Measurements from ENCODE around the gene GATA6.

The GATA6 gene

DNA sequence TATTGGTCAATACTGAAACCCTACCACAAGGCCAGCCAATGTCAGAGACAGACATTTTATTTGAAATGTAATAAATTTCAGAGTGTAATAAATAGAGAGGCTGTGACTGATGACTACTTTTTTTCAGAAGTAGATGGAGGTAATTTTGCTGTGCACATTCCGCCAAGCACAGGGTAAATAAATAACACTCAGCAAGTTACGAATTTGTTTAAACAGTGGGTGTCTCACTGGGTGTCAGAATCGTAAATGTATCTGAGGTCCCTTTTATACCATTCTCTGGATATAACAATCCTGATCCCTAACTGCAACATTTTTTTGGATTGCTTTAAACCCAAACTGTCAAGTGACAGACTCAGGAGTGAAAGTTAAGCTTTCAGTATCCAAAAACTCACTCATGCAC lies 74.1 kb downstream of the GATA6 start:
- DNase-seq (ENCODE audit: low spot score): no peak

DNA sequence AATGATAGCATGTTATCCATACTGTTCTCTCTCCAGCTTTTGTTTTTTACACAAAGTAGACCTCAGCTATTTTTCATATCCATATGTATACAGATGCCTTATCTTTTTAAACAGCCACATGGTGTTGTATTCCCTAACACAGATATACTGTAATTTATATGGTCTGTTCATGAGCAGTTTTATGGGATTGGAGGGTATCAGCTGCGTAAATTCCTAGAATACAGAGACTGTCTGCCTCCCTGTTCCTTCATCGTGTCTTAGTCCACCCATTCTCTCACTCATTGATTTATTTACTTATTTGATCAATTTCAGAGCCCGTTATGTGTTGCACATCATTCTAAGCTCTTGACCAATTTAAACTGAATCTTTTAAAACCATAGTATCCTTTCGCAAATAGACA lies 80.6 kb downstream of the GATA6 start:
- DNase-seq (ENCODE audit: low spot score): no peak

DNA sequence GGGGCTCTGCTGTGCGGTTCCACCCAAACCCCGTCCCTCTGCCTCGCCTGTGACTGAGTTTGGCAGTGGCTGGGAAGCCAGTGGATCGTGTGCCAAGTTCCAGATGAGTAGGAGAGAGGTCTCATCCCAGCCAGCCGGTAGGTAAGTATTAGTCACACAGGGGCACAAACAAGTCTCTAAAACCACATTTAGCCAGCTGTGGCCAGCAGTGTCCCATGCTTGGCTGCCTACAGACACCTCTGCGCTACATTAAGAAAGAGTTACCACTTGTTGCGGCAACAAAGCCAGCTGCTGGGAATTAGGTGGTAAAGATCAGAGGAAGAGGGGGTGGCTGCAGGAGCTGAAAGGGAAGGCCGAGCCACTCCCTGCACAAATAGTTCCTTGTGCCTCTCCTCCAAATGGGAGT lies 81.2 kb downstream of the GATA6 start:
- DNase-seq (ENCODE audit: low spot score): no peak

All from hematopoietic multipotent progenitor cell treated with erythropoietin and hydrocortisone succinate and interleukin-3 and kit ligand, for 17 days (in vitro differentiated cells).